ENCODE measurements around the gene MGRN1.
"Not testable (repeated sequence)": the region's sequence is repeated elsewhere in the genome, so short reads cannot be mapped to it uniquely, and the experiment has no call there.

Gene MGRN1

DNA sequence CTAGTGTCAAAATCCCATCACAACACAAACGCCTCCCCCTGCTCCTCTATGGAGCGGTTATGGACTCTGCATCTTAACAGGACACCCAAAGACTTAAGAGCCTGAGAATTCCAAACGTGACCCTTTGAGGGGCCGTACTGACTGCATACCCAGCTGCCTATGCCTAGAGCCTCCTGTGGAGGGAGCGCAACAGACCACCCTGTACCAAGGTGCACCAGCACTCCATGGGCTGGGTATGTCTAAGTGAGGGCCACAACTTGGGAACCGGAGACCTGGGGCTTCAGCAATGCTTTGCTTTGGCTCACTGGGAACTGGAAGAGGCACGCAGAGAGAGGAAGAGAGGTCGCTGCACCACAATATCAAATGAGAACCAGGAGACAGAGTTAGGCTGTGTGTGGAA lies 104.0 kb downstream of the MGRN1 start:
- DNase-seq (ENCODE audit: low read depth in 1 of 2, low spot score in 1 of 2): no peak

DNA sequence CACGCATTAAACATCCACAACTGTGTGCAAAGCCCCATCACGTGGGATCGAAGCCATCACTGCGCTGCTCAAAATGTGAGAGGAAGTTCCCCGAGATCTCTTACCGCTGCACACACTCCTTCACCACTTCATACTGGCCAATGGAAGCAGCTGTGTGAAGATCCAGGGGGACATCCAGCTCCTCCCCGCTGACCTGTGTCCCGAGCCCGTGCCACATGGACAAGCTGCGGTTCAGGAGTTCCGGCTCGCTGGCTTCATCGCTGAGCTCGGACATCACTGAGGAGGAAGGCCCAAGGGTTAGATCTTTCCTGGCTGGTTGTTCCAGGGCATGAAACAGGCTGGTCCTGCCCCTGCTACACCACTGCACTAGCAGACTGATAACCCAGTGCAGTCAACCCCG lies 105.2 kb downstream of the MGRN1 start:
- no peak for DNase-seq (ENCODE audit: low read depth in 1 of 2, low spot score in 1 of 2)

DNA sequence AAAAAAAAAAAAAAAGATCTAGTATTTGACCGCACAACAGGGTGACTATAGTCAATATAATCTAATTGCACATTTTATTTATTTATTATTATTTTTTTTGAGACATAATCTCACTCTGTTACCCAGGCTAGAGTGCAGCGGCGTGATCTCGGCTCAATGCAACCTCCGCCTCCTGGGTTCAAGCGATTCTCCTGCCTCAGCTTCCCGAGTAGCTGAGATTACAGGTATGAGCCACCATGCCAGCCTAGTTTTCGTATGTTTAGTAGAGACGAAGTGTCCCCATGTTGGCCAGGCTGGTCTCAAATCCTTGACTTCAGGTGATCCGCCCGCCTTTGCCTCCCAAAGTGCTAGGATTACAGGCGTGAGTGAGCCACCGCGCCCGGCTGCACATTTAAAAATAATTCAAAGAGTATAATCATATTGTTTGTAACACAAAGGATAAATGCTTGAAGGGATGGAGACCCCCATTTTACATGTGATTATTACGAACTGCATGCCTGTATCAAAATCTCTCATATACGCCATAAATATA lies 108.7 kb downstream of the MGRN1 start:
- DNase-seq (ENCODE audit: low read depth in 1 of 2, low spot score in 1 of 2): no peak

DNA sequence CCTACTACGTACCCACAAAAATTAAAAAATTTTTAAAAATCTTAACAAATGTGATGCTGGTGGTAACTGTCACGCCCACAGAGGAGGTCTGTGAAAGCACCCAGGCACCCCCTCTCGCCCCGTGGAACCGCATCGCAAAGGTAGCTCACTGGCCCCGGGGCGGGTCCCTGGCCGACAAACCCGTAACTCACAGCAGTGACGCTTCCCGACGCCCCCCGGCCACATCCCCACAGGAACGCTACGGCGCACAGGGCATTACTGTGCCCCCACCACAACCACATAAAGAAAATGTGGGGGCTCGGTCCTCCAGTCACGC lies 109.1 kb downstream of the MGRN1 start:
- DNase-seq (ENCODE audit: low read depth in 1 of 2, low spot score in 1 of 2): no peak

DNA sequence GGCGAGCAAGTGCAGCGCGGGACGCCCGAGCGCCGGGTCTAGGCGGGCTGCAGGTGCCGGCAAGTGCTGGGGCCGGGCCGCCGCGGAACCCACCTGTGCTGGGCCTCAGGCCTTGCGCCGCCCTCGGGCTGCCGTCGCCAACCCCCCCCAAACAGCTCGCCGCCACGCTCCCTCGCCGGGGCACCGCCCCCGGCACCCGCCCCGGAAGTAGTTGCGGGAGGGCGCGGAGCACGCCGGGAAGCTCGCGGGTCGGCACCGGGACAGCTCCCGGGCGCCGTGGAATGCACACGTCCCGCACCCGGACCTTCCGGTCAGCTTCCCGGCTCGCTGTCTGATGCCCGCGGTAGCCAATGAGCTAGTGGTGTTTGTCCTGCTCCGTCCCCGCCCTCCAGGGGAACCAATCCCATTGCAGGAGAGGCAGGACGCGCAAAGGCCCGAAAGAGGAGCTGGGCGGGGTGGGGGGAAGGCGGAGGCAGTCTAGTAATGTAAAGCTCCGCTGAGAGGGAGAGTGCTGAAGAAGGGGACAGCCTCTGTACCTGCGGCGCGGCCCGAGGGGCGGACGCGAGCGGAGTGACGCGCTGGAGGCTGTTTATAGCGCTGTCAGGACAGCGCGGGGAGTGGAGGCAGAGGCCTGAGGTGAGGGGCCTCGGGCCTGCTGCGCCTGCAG lies 109.6 kb downstream of the MGRN1 start, which contains the start of the genes ANKS3 and DNAAF8:
TSS of gene ANKS3 (minus strand) at position 209 of the 667 bp plus-strand sequence. CDS start 4,122 bp downstream, outside the sequence.
TSS of gene DNAAF8 (plus strand) at position 475 of the 667 bp plus-strand sequence. CDS start 1,978 bp downstream, outside the sequence.
- DNase-seq (ENCODE audit: low read depth in 1 of 2, low spot score in 1 of 2): peak; percentile 53 to 79

DNA sequence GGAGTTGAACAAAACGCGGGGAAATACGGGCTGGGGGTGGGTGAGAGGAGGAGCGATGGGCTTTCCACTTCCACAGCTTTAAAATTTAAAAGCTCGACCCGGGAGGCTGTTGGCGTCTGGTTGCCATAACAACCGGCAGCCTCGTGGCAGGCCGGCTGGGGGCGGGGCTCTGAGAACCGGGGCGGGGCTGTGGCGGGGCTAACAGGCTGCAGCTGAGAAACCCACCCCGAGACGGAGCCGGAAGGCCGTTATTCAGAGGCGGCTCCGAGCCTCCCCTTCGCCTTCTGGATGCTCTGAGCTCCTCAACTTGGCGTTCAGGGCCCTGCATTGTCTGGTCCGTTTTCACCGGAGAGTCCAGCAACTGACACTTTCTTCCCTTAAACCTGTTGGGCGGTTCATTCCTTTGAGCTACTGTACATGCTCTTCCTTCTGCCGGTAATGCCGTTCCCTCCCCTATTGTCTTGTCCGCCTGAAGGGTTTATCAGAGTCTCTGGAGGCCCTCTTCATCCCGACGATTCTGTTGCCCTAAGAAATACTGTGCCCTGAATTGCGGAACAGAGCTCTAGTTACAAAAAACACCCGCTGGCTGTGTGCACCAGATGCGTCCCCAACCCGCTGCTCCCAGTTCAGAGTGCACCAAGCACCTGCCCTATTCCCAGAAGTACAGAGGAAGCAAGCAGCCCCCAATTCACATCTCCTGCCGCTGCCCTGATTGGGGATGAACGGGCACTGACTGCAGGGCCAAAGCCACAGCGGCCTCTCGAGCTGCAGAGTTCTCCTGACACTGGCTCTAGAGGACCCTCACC lies 110.3 kb downstream of the MGRN1 start:
- DNase-seq (ENCODE audit: low read depth in 1 of 2, low spot score in 1 of 2): peak; percentile 86 to 92

DNA sequence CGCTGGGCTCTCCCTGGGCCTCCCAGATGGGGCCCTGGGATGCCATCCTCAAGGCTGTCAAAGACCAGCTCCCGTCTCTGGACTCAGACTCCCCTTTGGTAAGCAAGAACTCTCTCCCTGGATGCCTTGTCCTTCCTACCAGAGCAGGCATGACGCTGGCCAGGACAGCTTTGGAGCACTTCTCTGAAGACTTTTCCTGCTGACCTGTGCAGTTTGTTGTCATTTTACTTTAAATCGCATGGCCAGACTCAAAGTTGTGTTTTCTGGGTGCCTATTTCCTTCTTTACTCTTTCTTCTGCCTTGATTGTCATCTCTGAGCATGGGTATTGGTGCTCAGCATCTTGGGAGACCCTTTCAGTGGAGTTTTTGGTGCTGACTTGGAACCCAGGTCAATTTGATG lies 111.9 kb downstream of the MGRN1 start:
- DNase-seq (ENCODE audit: low read depth in 1 of 2, low spot score in 1 of 2): no peak

DNA sequence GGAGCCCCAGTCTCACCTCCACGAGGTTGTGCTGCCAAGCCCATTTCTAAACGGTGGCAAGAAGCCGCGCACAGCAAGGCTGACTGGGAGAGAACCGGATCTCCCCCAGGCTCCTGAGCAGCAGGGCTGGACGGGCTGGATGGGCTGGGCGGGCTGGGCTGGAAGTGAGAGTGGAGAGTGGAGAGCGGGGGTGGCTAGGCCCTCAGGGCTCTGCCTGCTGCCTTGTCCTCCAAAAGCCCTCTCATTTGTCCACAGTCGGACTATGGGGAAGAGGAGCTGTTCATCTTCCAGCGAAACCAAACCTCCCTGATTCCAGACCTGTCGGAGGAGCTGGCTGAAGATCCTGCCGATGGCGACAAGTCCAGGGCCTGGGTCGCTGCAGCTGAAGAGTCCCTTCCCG lies 112.9 kb downstream of the MGRN1 start:
- DNase-seq (ENCODE audit: low read depth in 1 of 2, low spot score in 1 of 2): no peak

DNA sequence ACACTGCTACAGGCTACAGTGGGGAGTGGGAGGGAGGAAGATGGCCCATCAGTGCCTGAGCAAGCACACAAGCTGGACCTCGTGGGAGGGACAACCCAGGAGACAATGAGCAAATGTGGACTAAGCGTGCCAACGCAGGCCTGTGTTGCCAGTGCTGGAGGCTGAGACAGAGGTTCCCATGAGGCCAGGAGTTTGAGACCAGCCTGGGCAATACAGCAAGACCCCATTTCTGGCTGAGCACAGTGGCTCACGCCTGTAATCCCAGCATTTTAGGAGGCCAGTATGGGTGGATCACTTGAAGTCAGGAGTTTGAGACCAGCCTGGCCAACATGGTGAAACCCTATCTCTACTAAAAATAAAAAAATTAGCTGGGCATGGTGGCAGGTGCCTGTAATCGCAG lies 113.7 kb downstream of the MGRN1 start:
- not testable (repeated sequence) for DNase-seq (ENCODE audit: low read depth in 1 of 2, low spot score in 1 of 2)

Data from activated T-helper 1 cell treated with anti-CD3 and anti-CD28 coated beads, Interleukin-2, amount 50 U/mL, for 16 hours (primary cell).